Right kidney (tissue), 1 donor: Measurements from ENCODE around the gene ITSN1.
"Not testable (repeated sequence)": the region's sequence is repeated elsewhere in the genome, so short reads cannot be mapped to it uniquely, and the experiment has no call there.

Experiments
- DNase-seq: peaks from one replicate; pipeline ENCODE4 v3.0.0-alpha.2; 2016

ITSN1 gene

DNA sequence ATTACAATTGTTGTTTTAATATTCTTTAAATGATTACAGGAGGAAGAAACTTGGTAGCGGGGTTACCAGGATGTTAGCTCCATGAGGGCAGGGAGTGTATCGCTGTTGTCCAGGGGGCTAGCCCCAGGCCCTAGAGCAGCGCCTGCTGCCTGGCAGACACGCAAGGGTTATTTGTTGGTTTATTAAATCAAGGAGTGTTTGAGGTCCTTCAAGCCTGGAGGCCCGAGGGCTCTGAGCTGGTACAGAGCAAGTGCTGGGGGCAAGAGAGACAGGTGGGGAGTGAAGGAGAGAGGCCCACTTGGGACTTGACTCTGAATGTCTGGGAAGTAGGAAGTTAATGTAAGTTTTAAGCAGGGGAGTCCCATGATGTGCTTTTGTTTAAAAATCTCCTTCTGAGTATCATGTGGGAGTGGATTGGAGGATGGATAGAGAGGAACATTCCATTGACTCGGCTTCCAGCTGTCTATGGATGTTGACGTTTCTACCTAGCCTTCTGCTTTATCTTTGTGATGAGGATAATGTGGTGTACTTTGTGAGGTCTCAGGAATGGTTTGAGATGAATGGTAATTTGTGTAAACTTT lies 8.7 kb downstream of the ITSN1 start:
- no peak for DNase-seq

- no peak for DNase-seq
Measured at GRCh38 chr21:33651965-33652680, 9.8 kb downstream of the ITSN1 start.

- no peak for DNase-seq
Measured at GRCh38 chr21:33654412-33654811, 12.1 kb downstream of the ITSN1 start.

GRCh38 chr21:33655588-33656221 lies 13.4 kb downstream of the ITSN1 start:
- no peak for DNase-seq

DNA sequence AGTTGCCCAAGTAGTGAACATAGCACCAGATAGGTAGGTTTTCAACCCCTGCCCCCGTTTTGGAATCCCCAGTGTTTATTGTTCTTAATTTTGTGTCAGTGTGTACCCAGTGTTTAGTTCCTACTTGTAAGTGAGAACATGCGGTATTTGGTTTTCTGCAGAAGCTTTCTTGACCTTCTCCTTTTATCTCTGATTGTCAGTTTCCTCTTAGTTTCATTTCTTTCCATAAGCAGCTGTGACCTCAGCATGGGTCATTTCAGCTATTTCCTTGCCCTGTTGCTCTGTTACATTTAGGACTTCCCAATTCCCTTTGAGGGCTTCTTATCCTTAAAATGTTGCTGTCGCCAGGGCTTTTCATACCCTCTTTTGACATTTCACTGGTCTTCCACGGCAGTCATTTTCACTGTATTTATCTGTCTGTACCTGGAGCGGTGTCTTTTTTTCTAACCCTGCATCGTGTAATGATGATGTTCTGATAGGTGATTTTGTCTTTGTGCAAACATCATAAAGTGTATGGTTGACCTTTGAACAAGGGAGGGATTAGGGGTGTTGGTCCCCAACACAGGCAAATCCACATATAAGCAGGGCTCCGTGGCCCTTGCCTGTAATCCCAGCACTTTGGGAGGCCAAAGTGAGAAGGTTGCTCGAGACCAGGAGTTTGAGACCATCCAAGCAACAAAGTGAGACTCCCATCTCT lies 15.0 kb downstream of the ITSN1 start:
- no peak for DNase-seq

- DNase-seq: no peak
Measured at GRCh38 chr21:33658919-33659567, 16.7 kb downstream of the ITSN1 start.

DNA sequence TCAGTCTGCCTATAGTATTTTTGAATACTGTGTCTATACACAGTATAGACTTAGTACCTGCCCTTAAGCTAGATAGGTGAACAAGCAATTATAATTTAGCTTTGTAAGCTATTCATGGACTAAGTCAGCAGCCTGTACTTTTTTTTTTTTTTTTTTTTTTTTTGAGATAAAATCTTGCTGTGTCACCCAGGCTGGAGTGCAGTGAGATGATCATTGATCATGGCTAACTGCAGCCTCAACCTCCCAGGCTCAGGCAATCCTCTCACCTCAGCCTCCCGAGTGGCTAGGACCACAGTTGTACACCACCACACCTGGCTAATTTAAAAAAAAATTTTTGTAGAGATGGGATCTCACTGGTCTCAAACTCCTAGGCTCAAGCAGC lies 17.3 kb downstream of the ITSN1 start:
- DNase-seq: no peak

DNA sequence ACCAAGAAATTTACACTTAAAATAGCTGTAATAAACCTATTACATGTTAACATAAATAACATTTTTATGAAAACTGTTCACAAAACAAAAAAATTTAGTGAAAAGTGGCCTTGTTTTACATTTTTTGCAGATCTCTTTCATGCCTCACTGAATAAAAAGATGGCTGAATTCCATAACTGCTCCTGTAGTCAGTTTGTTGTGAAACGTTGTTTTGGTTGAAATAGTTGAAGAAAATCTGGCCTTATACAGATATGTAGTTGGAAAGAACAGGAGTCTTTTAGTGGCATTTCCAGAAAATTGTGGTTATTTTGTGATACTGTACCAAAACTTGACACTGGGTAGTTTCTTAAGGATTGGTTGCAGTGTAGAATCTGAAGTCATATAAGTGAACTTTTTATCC lies 18.1 kb downstream of the ITSN1 start:
- no peak for DNase-seq

- DNase-seq: no peak
Measured at GRCh38 chr21:33661146-33661545, 18.8 kb downstream of the ITSN1 start.

- no peak for DNase-seq
Measured at GRCh38 chr21:33662046-33662445, 19.7 kb downstream of the ITSN1 start.

- no peak for DNase-seq
Measured at GRCh38 chr21:33663241-33663640, 20.9 kb downstream of the ITSN1 start.

DNA sequence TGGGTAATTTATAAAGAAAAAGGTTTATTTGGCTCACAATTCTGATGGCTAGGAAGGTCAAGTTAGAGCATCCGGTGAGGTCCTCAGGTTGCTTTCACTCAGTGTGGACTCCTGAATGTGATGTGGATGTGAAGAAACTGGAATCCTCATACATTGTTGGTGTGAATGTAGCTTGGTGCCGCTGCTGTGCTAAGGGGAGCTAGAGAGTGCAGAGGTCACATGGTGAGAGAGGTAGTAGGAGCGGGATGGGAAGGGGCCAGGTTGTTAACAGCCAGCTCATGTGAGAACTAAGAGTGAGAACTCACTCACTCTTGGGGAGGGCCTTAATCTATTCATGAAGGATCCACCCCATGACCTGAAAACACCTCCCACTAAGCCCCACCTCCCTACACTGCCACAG lies 21.8 kb downstream of the ITSN1 start:
- no peak for DNase-seq

GRCh38 chr21:33666153-33666552 lies 23.9 kb downstream of the ITSN1 start:
- no peak for DNase-seq

DNA sequence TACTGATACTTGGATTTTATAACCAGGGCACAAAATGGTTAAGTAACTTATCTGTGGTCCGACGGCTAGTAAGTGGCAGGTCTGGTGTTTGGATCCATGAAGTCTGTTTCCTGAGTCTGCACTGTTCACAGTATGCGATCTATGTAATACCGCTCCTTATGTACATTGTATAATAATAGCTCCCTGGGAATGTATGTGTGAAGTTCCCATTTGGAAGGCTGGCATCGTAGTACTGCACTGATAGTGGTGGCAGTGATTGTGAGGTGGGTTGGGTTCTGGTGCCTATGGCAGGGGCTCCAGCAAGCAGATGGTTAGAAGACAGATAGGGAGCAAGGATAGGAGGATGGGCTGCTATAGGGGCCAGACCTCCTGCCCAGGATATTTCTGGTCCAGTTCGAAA lies 25.3 kb downstream of the ITSN1 start:
- no peak for DNase-seq

DNA sequence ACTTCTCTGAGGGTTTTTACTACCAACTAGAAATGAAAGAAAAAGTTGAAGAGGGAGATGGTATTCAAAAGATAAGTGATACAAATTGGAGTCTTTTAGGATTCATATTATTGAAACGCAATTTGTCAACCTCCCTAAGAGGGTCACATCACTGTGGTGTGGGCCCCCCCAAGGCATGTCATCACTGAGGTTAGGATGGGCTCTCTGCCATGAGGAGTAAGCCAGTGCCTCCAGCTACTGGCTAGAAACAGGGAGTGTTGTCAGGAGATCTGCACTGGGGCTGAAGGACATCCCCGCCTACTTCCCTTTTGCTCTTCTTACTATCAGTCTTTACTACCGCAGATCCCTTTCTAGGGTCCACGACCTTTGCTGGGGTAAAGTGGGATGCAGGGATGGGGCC lies 25.9 kb downstream of the ITSN1 start:
- no peak for DNase-seq

- no peak for DNase-seq
Measured at GRCh38 chr21:33668620-33669019, 26.3 kb downstream of the ITSN1 start.

GRCh38 chr21:33670076-33670978 lies 28.0 kb downstream of the ITSN1 start:
- no peak for DNase-seq

- no peak for DNase-seq
Measured at GRCh38 chr21:33673473-33673872, 31.2 kb downstream of the ITSN1 start.

- no peak for DNase-seq
Measured at GRCh38 chr21:33674226-33674625, 31.9 kb downstream of the ITSN1 start.

DNA sequence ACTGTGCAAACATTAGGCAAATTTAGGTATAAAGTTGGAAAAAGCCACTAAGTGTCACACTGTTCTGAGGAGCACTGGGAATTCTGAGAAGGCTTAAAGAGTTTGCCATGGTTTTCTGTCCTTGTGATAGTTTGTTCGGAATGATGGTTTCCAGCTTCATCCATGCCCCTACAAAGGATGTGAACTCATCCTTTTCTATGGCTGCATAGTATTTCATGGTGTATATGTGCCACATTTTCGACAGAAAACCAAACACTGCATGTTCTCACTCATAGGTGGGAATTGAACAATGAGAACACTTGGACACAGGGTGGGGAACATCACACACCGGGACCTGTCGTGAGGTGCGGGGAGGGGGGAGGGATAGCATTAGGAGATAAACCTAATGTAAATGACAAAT lies 34.4 kb downstream of the ITSN1 start:
- not testable (repeated sequence) for DNase-seq

GRCh38 chr21:33677450-33677849 lies 35.1 kb downstream of the ITSN1 start:
- DNase-seq: no peak

DNA sequence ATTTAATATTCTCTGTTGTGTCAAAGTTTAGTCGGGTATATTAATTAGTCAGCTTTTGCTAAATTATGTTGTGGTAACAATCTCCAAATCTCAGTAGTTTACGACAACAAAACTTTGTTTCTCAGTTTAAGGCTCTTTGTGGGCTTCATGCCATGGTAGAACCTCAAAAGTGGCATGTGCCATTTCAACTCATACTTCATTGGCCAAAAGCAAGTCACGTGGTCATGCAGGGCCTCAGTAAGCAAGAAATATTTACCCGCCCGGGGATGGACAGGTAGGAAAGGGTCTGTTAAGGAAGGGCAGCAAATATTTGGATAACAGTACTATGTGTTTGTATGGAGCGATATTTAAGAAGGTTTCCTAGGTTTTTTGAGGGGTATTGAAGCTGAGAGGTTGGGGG lies 38.6 kb downstream of the ITSN1 start:
- DNase-seq: no peak
